ENCODE results near the gene DGKB. TPM values are rescaled to one million over a fixed set of nuclear protein-coding genes. Genes with fewer than 3 reads are reported as not detected.

DGKB gene
- total RNA-seq, 1 donor: not detected

DNA sequence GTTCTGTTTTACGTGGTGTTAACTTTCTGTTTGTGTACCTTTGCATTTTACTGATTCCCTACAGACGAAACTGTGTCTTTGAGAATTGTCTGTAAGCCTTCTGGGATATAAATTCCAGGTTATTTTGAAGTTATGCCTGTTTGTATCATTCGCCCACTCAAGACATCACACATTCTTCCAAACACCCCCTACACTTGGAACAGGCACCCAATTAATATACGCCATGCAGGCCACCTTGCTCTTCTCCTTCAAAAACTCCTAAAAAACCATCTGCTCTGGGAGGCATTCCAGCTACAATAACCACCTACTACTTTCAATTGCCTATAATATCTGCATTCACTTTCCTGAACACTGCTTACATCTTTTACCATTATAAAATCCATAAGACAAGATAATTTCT is 453.3 kb downstream of the DGKB start:
- H3K27me3 ChIP-seq (ENCODE audit: insufficient read depth, low read length): no peaks in the 10 kb centered on the region
- no peaks in the 10 kb centered on the region for H3K4me1 ChIP-seq (ENCODE audit: insufficient read depth, low read length)
- H3K9me3 ChIP-seq (ENCODE audit: low read depth, low read length): no peaks in the 10 kb centered on the region
- H3K4me3 ChIP-seq (ENCODE audit: low read length): no peak overlapping the region

GRCh38 chr7:14446829-14447228 is 455.7 kb downstream of the DGKB start:
- H3K27me3 ChIP-seq (ENCODE audit: insufficient read depth, low read length): no peaks in the 10 kb centered on the region
- H3K4me1 ChIP-seq (ENCODE audit: insufficient read depth, low read length): no peaks in the 10 kb centered on the region
- peaks cover 3% of the 10 kb centered on the region for H3K9me3 ChIP-seq (ENCODE audit: low read depth, low read length)
- H3K4me3 ChIP-seq (ENCODE audit: low read length): no peak overlapping the region

GRCh38 chr7:14446219-14446618 is 456.3 kb downstream of the DGKB start:
- Histone ChIP-seq H3K4me1 (ENCODE audit: insufficient read depth, low read length) (no peaks in the 10 kb centered on the region), H3K27me3 (ENCODE audit: insufficient read depth, low read length) (no peaks in the 10 kb centered on the region), H3K9me3 (ENCODE audit: low read depth, low read length) (peaks cover 3% of the 10 kb centered on the region), H3K4me3 (ENCODE audit: low read length) (no peak overlapping the region)

DNA sequence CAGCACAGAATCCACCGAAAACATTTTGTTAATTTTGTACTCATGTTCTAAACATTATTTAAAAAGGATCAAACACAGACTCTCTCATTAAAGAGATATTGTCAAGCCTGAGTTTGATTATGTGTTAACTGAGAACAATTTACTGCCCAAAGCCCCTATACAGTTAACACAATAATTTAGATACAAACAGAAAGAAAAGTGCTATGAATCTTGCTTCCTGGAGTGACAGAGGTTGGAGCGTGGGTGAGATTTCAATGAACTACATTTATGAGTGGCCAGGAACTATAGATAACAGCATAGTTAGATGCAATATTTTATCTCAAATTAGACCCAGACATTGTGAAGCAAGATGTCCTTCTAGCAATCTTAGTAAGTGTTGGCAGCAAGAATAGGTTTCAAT is 464.2 kb downstream of the DGKB start:
- no peaks in the 10 kb centered on the region for H3K27me3 ChIP-seq (ENCODE audit: insufficient read depth, low read length)
- no peaks in the 10 kb centered on the region for H3K4me1 ChIP-seq (ENCODE audit: insufficient read depth, low read length)
- peaks cover 3% of the 10 kb centered on the region for H3K9me3 ChIP-seq (ENCODE audit: low read depth, low read length)
- no peak overlapping the region for H3K4me3 ChIP-seq (ENCODE audit: low read length)

GRCh38 chr7:14436878-14437277 is 465.7 kb downstream of the DGKB start:
- no peak overlapping the region for H3K4me3 ChIP-seq (ENCODE audit: low read length)
- H3K27me3 ChIP-seq (ENCODE audit: insufficient read depth, low read length): no peaks in the 10 kb centered on the region
- no peaks in the 10 kb centered on the region for H3K4me1 ChIP-seq (ENCODE audit: insufficient read depth, low read length)
- H3K9me3 ChIP-seq (ENCODE audit: low read depth, low read length): no peaks in the 10 kb centered on the region

DNA sequence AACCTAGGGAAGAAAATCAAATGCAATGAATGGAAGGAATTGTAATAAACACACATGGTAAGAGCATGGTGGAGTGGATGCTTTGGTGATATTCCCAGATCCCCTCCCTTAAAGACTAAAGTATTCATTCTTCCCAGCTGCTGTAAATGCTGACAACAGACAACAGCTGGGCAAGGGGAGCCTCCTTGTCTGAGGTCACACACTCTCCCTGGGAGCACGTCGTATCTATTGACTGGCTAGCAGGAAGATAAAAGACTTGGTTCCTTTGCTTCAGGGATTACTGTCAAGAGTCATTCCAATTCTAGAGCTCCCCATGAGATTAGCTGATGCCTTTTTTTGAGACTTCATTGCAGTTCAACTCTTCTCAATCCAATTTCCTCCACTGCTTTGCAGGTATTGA is 469.6 kb downstream of the DGKB start:
- Histone ChIP-seq H3K27me3 (ENCODE audit: insufficient read depth, low read length) (no peaks in the 10 kb centered on the region), H3K4me1 (ENCODE audit: insufficient read depth, low read length) (no peaks in the 10 kb centered on the region), H3K9me3 (ENCODE audit: low read depth, low read length) (no peaks in the 10 kb centered on the region), H3K4me3 (ENCODE audit: low read length) (no peak overlapping the region)

GRCh38 chr7:14430926-14431325 is 471.6 kb downstream of the DGKB start:
- Histone ChIP-seq H3K9me3 (ENCODE audit: low read depth, low read length) (no peaks in the 10 kb centered on the region), H3K4me3 (ENCODE audit: low read length) (no peak overlapping the region), H3K4me1 (ENCODE audit: insufficient read depth, low read length) (no peaks in the 10 kb centered on the region), H3K27me3 (ENCODE audit: insufficient read depth, low read length) (no peaks in the 10 kb centered on the region)

- Histone ChIP-seq H3K27me3 (ENCODE audit: insufficient read depth, low read length) (no peaks in the 10 kb centered on the region), H3K9me3 (ENCODE audit: low read depth, low read length) (no peaks in the 10 kb centered on the region), H3K4me3 (ENCODE audit: low read length) (no peak overlapping the region), H3K4me1 (ENCODE audit: insufficient read depth, low read length) (no peaks in the 10 kb centered on the region)
Measured at GRCh38 chr7:14425559-14425958, 477.0 kb downstream of the DGKB start.

GRCh38 chr7:14424675-14425074 is 477.9 kb downstream of the DGKB start:
- no peak overlapping the region for H3K4me3 ChIP-seq (ENCODE audit: low read length)
- H3K9me3 ChIP-seq (ENCODE audit: low read depth, low read length): no peaks in the 10 kb centered on the region
- no peaks in the 10 kb centered on the region for H3K27me3 ChIP-seq (ENCODE audit: insufficient read depth, low read length)
- H3K4me1 ChIP-seq (ENCODE audit: insufficient read depth, low read length): no peaks in the 10 kb centered on the region

DNA sequence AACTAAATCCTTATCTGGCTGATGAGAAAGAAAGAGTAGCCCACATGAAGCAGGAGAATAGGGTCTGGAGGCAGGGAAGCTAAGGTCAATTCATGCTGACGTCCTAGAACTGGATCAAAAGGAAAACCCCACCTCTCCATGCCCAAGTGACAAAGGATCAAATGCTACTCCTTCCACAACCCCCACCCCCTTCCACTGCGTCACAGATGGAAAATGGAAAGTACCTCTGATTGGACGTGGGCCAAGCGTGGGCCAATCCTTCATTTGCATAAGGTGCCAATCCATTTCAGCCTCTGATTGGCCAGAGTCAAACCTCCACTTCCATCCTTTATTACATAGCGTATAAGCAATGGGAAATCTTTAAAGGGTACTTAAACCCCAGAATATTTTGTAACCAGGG is 481.8 kb downstream of the DGKB start:
- no peak overlapping the region for H3K4me3 ChIP-seq (ENCODE audit: low read length)
- no peaks in the 10 kb centered on the region for H3K27me3 ChIP-seq (ENCODE audit: insufficient read depth, low read length)

DNA sequence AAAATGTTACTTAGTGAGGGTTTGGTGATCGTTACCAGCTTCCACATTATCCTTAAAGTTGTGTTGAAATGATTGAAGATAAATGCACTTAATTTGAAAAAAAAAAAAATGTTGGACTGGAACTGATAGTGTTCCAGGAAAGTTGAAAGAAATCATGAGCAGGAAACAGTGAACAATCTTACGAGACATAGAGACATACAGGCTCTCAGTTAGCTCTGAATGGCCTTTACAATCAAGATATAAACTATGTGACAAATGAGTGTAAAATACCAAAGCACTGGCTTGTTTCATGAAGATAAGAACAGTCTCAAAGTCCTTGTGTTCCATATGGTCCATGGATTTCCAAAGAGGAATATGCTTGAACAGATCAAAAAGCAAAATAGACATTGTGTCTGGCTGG is 483.0 kb downstream of the DGKB start:
- Histone ChIP-seq H3K4me3 (ENCODE audit: low read length) (no peak overlapping the region), H3K27me3 (ENCODE audit: insufficient read depth, low read length) (no peaks in the 10 kb centered on the region), H3K9me3 (ENCODE audit: low read depth, low read length) (no peaks in the 10 kb centered on the region), H3K4me1 (ENCODE audit: insufficient read depth, low read length) (no peaks in the 10 kb centered on the region)

More for the DNA sequence above, 481.8 kb downstream of the DGKB start:
- H3K9me3 ChIP-seq (ENCODE audit: low read depth, low read length): no peaks in the 10 kb centered on the region
- H3K4me1 ChIP-seq (ENCODE audit: insufficient read depth, low read length): no peaks in the 10 kb centered on the region

GRCh38 chr7:14418633-14419032 is 483.9 kb downstream of the DGKB start:
- Histone ChIP-seq H3K27me3 (ENCODE audit: insufficient read depth, low read length) (no peaks in the 10 kb centered on the region), H3K9me3 (ENCODE audit: low read depth, low read length) (no peaks in the 10 kb centered on the region), H3K4me3 (ENCODE audit: low read length) (no peak overlapping the region), H3K4me1 (ENCODE audit: insufficient read depth, low read length) (no peaks in the 10 kb centered on the region)

- H3K9me3 ChIP-seq (ENCODE audit: low read depth, low read length): no peaks in the 10 kb centered on the region
- no peak overlapping the region for H3K4me3 ChIP-seq (ENCODE audit: low read length)
- no peaks in the 10 kb centered on the region for H3K27me3 ChIP-seq (ENCODE audit: insufficient read depth, low read length)
- H3K4me1 ChIP-seq (ENCODE audit: insufficient read depth, low read length): no peaks in the 10 kb centered on the region
Measured at GRCh38 chr7:14414274-14414986, 488.1 kb downstream of the DGKB start.

GRCh38 chr7:14407246-14408015 is 495.1 kb downstream of the DGKB start:
- H3K9me3 ChIP-seq (ENCODE audit: low read depth, low read length): no peaks in the 10 kb centered on the region
- H3K4me1 ChIP-seq (ENCODE audit: insufficient read depth, low read length): no peaks in the 10 kb centered on the region
- no peak overlapping the region for H3K4me3 ChIP-seq (ENCODE audit: low read length)

GRCh38 chr7:14403587-14403986 is 499.0 kb downstream of the DGKB start:
- Histone ChIP-seq H3K27me3 (ENCODE audit: insufficient read depth, low read length) (no peaks in the 10 kb centered on the region), H3K4me3 (ENCODE audit: low read length) (no peak overlapping the region), H3K9me3 (ENCODE audit: low read depth, low read length) (peaks cover 5% of the 10 kb centered on the region), H3K4me1 (ENCODE audit: insufficient read depth, low read length) (no peaks in the 10 kb centered on the region)

More at GRCh38 chr7:14407246-14408015, 495.1 kb downstream of the DGKB start:
- H3K27me3 ChIP-seq (ENCODE audit: insufficient read depth, low read length): no peaks in the 10 kb centered on the region

DNA sequence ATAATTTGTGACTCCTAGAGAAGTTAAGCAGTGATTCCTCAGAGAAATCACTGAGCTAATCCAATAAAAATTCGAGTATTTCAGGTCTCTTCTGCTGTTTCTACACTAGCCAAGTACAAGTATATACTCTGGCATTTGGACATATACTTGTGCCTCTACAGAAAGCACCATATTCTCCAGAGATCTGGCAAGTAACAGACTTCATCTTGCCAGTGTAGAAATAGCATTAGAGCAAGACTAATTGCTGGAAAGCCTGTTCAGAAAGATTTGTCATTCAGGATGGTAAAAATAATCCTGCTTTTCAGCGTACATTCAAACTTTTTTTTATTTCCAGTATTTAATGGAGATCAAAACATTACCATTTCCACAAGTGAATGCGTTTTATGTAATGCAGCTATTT is 502.3 kb downstream of the DGKB start:
- no peaks in the 10 kb centered on the region for H3K4me1 ChIP-seq (ENCODE audit: insufficient read depth, low read length)
- no peak overlapping the region for H3K4me3 ChIP-seq (ENCODE audit: low read length)
- H3K27me3 ChIP-seq (ENCODE audit: insufficient read depth, low read length): no peaks in the 10 kb centered on the region
- H3K9me3 ChIP-seq (ENCODE audit: low read depth, low read length): peaks cover 5% of the 10 kb centered on the region
